Measurements from ENCODE around the gene CAPN10. TPM values are rescaled to one million over a fixed set of nuclear protein-coding genes. Genes with fewer than 3 reads are reported as not detected.
A peak's percentile ranks its signal among the peaks of the same experiment; 100 is the strongest.

CAPN10 gene
- total RNA-seq, 4 donors from 2014 or later, result 41.9 to 118 (median 48.7) TPM

- TF ChIP-seq, protein P1, sequence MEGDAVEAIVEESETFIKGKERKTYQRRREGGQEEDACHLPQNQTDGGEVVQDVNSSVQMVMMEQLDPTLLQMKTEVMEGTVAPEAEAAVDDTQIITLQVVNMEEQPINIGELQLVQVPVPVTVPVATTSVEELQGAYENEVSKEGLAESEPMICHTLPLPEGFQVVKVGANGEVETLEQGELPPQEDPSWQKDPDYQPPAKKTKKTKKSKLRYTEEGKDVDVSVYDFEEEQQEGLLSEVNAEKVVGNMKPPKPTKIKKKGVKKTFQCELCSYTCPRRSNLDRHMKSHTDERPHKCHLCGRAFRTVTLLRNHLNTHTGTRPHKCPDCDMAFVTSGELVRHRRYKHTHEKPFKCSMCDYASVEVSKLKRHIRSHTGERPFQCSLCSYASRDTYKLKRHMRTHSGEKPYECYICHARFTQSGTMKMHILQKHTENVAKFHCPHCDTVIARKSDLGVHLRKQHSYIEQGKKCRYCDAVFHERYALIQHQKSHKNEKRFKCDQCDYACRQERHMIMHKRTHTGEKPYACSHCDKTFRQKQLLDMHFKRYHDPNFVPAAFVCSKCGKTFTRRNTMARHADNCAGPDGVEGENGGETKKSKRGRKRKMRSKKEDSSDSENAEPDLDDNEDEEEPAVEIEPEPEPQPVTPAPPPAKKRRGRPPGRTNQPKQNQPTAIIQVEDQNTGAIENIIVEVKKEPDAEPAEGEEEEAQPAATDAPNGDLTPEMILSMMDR (IDR thresholded peaks at IDR 0.05), result no peak
- TF ChIP-seq POLR2A (IDR thresholded peaks at IDR 0.05) (no peak), POLR2AphosphoS5 (IDR thresholded peaks at IDR 0.05) (no peak), EP300 (IDR thresholded peaks at IDR 0.05; ENCODE audit: low read depth) (no peak)
- Histone ChIP-seq H3K36me3 (peaks cover 0 to 2% (median 0%) of the 10 kb centered on the region in 4 donors), H3K4me3 (peak overlapping the region; percentile 91 to 99 (median 92)), H3K9me3 (no peaks in the 10 kb centered on the region), H3K27me3 (no peaks in the 10 kb centered on the region), H3K27ac (peak overlapping the region; percentile 89 to 99 (median 96)), H3K4me1 (peaks cover 23 to 33% (median 28%) of the 10 kb centered on the region in 4 donors)
- WGBS, 2 donors (ENCODE audit: low coverage in 1 of 2), result 7 to 8% methylated on average over 2 to 20 of the region's 20 CpGs
- intact Hi-C loops (cut with DNase I; ENCODE audit: low total_unique reads) (no loop called here), in situ Hi-C loops (cut with MboI; ENCODE audit: low pct_ligation_motif_present in 1 of 4, low pct_unique_long_range_greater_than_20kb in 1 of 4, low sequenced_read_pairs in 3 of 4) (no loop called here)
- DNase-seq, result no peak
These were observed 795 bp upstream of the CAPN10 start for GRCh38 chr2:240585681-240586197.

GRCh38 chr2:240586919-240587800, 626 bp downstream of the CAPN10 start:
- peaks cover 0 to 5% (median 0%) of the 10 kb centered on the region in 4 donors for H3K36me3 ChIP-seq
- TF ChIP-seq POLR2AphosphoS5 (IDR thresholded peaks at IDR 0.05), result no peak
- TF ChIP-seq, protein P1 (IDR thresholded peaks at IDR 0.05), result no peak
- TF ChIP-seq POLR2A (IDR thresholded peaks at IDR 0.05), result no peak
- TF ChIP-seq EP300 (IDR thresholded peaks at IDR 0.05; ENCODE audit: low read depth), result no peak
- peak overlapping the region; percentile 89 to 99 (median 96) for H3K27ac ChIP-seq
- intact Hi-C loops (cut with DNase I; ENCODE audit: low total_unique reads) (no loop called here), in situ Hi-C loops (cut with MboI; ENCODE audit: low pct_ligation_motif_present in 1 of 4, low pct_unique_long_range_greater_than_20kb in 1 of 4, low sequenced_read_pairs in 3 of 4) (no loop called here)
- peak overlapping the region; percentile 91 to 99 (median 92) for H3K4me3 ChIP-seq
- peak; percentile 65 for DNase-seq
- H3K9me3 ChIP-seq, result no peaks in the 10 kb centered on the region
- H3K27me3 ChIP-seq, result no peaks in the 10 kb centered on the region
- 10% methylated on average over 18 of the region's 62 CpGs; no CpG with 5 or more reads in 1 of the 2 donors for WGBS, 2 donors (ENCODE audit: low coverage in 1 of 2)
- H3K4me1 ChIP-seq, result peaks cover 23 to 33% (median 28%) of the 10 kb centered on the region in 4 donors

- in situ Hi-C loops (cut with MboI; ENCODE audit: low pct_ligation_motif_present in 1 of 4, low pct_unique_long_range_greater_than_20kb in 1 of 4, low sequenced_read_pairs in 3 of 4), result no loop called here
- Histone ChIP-seq H3K4me1 (peaks cover 23 to 33% (median 28%) of the 10 kb centered on the region in 4 donors), H3K27me3 (no peaks in the 10 kb centered on the region), H3K4me3 (peak overlapping the region in 1 of 4 donors; percentile 91), H3K27ac (no peak overlapping the region), H3K36me3 (peaks cover 0 to 5% (median 0%) of the 10 kb centered on the region in 4 donors), H3K9me3 (no peaks in the 10 kb centered on the region)
- intact Hi-C loops (cut with DNase I; ENCODE audit: low total_unique reads), result no loop called here
- DNase-seq, result no peak
- WGBS, 2 donors (ENCODE audit: low coverage in 1 of 2), result 81 to 84% methylated on average over 5 to 10 of the region's 10 CpGs
- TF ChIP-seq POLR2A (IDR thresholded peaks at IDR 0.05) (no peak), EP300 (IDR thresholded peaks at IDR 0.05; ENCODE audit: low read depth) (no peak), POLR2AphosphoS5 (IDR thresholded peaks at IDR 0.05) (no peak)
- TF ChIP-seq, protein P1 (IDR thresholded peaks at IDR 0.05), result no peak
These were observed 1.6 kb downstream of the CAPN10 start for GRCh38 chr2:240588006-240588655.

DNA sequence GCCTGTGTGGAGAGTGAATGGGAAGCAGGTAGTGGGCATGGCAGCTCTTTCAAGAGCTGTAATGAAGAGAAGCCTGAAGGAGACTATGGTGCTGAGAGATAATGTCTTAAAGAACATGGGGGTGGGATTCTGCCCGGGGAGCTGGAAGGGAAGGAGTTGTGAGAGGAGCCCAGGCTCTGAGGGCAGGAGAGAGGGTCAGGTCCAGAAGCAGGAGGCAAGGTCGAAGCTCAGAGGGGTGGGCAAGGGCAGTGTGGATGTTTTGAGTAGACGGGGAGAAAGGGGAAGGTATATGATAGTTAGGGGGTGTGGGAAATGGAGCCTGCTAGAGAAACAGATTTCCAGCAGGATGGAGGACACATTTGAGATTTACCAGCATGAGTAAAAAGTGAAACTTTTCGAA, 2.1 kb downstream of the CAPN10 start:
- no peak for DNase-seq
- no peak for TF ChIP-seq POLR2A (IDR thresholded peaks at IDR 0.05)
- TF ChIP-seq, protein P1 (IDR thresholded peaks at IDR 0.05), result no peak
- no peak for TF ChIP-seq POLR2AphosphoS5 (IDR thresholded peaks at IDR 0.05)
- TF ChIP-seq EP300 (IDR thresholded peaks at IDR 0.05; ENCODE audit: low read depth), result no peak
- no peak overlapping the region for H3K27ac ChIP-seq
- no peaks in the 10 kb centered on the region for H3K9me3 ChIP-seq
- in situ Hi-C loops (cut with MboI; ENCODE audit: low pct_ligation_motif_present in 1 of 4, low pct_unique_long_range_greater_than_20kb in 1 of 4, low sequenced_read_pairs in 3 of 4), result no loop called here
- intact Hi-C loops (cut with DNase I; ENCODE audit: low total_unique reads), result no loop called here
- 84 to 94% methylated on average over 4 of the region's 4 CpGs for WGBS, 2 donors (ENCODE audit: low coverage in 1 of 2)
- H3K36me3 ChIP-seq, result peaks cover 0 to 5% (median 0%) of the 10 kb centered on the region in 4 donors
- H3K4me3 ChIP-seq, result no peak overlapping the region
- no peaks in the 10 kb centered on the region for H3K27me3 ChIP-seq
- peaks cover 23 to 33% (median 28%) of the 10 kb centered on the region in 4 donors for H3K4me1 ChIP-seq
